Endothelial cell of umbilical vein (primary cell): ENCODE measurements around the gene ARFGAP3. TPM values are rescaled to one million over a fixed set of nuclear protein-coding genes. Genes with fewer than 3 reads are reported as not detected.

Experiments used
- BruUV-seq: library from RNA; stranded (reverse); fragments of 400-500 nt; replicated peaks from 2 replicates; lab custom pipeline; 2021; lab: Mats Ljungman, UMichigan
- CTCF ChIA-PET: fragments of 300-600, 350-600 bp; sonication (Branson Sonifier 250); formaldehyde crosslinking; loops from one replicate; lab custom pipeline; 2021; ENCODE audit warnings: antibody characterized with exemption, inconsistent platforms; lab: Charles Lee
- POLR2A ChIA-PET: fragments of 300-600, 350-600 bp; sonication (Branson Sonifier 250); formaldehyde crosslinking; loops from one replicate; lab custom pipeline; 2021; ENCODE audit warnings: antibody characterized with exemption, inconsistent platforms; lab: Charles Lee
- DNase-seq: peaks from one replicate; pipeline ENCODE4 v3.0.0-alpha.2; 2011; ENCODE audit warnings: low read depth, low spot score
- FAIRE-seq: peaks from 2 replicates; lab custom pipeline; 2011; peaks lifted over from hg19 to GRCh38; lab: Jason Lieb, UNC
- H2AFZ ChIP-seq: 2 replicates; pipeline ENCODE4 v1.6.0; 2012; ENCODE audit warnings: low read depth, low read length, control low read depth, inconsistent platforms
- H3K27ac ChIP-seq: 2 replicates; pipeline ENCODE4 v1.5.1; 2011; ENCODE audit warnings: low read depth, mild to moderate bottlenecking, control low read depth, low read length, moderate library complexity; ENCODE audit not compliant: insufficient read depth
- H3K27me3 ChIP-seq, 2 experiments: 2 replicates each; pipeline versions ENCODE4 v1.6.0 to v1.6.1; 2011; ENCODE audit warnings: low read length in 2 of 2, mixed read lengths in 1 of 2; ENCODE audit not compliant: control insufficient read depth in 2 of 2, insufficient read depth in 2 of 2
- H3K36me3 ChIP-seq, 2 experiments: 2 replicates in 1 of 2; 3 replicates in 1 of 2; pipeline ENCODE4 v1.5.1; 2011; ENCODE audit warnings: low read length in 2 of 2, mild to moderate bottlenecking in 1 of 2, moderate library complexity in 1 of 2; ENCODE audit not compliant: control insufficient read depth in 2 of 2, insufficient read depth in 2 of 2; ENCODE audit errors: extremely low read depth in 1 of 2
- H3K4me1 ChIP-seq: 3 replicates; pipeline ENCODE4 v1.5.1; 2011; ENCODE audit warnings: mild to moderate bottlenecking, low read length; ENCODE audit not compliant: control insufficient read depth, insufficient read depth; ENCODE audit errors: extremely low read depth
- H3K4me2 ChIP-seq: 2 replicates; pipeline ENCODE4 v1.6.1; 2011; ENCODE audit warnings: low read length, control low read depth, mixed read lengths; ENCODE audit not compliant: insufficient read depth
- H3K4me3 ChIP-seq, 3 experiments: fragments of 200-600 bp in 1 of 3; sonication (generic), shearing (Covaris generic) in 1 of 3; replicated peaks in 1 of 3; 2 replicates each; pipeline ENCODE4 v1.5.1; 2011 to 2016; ENCODE audit warnings: control low read depth in 3 of 3, low read length in 3 of 3, mild to moderate bottlenecking in 2 of 3, inconsistent platforms in 1 of 3, low read depth in 1 of 3, moderate library complexity in 1 of 3; ENCODE audit not compliant: insufficient read depth in 1 of 3
- H3K79me2 ChIP-seq: 2 replicates; pipeline ENCODE4 v1.6.0; 2012; ENCODE audit warnings: low read length, inconsistent platforms; ENCODE audit not compliant: control insufficient read depth, insufficient read depth
- H3K9ac ChIP-seq: replicated peaks from 2 replicates; pipeline ENCODE3; 2011; ENCODE audit warnings: low read length, control low read depth; ENCODE audit not compliant: insufficient read depth; ENCODE audit errors: extremely low read depth
- H3K9me1 ChIP-seq: replicated peaks from 3 replicates; pipeline ENCODE4 v1.6.0; 2011; ENCODE audit warnings: mild to moderate bottlenecking, low read length; ENCODE audit not compliant: control insufficient read depth, insufficient read depth; ENCODE audit errors: extremely low read depth
- H3K9me3 ChIP-seq: replicated peaks from 2 replicates; pipeline ENCODE4 v1.5.1; 2012; ENCODE audit warnings: low read length, inconsistent platforms; ENCODE audit not compliant: control insufficient read depth, insufficient read depth
- H4K20me1 ChIP-seq: replicated peaks from 2 replicates; pipeline ENCODE3; 2011; ENCODE audit warnings: mild to moderate bottlenecking, low read length; ENCODE audit not compliant: control insufficient read depth, insufficient read depth; ENCODE audit errors: extremely low read depth
- CTCF ChIP-seq, 2 donors: IDR thresholded peaks; 1 replicate in 1 of 2; 2 replicates in 1 of 2; pipeline ENCODE4 v1.5.1; 2011; ENCODE audit warnings: low read length in 2 of 2, mild to moderate bottlenecking in 2 of 2, moderate library complexity in 2 of 2, control low read depth in 1 of 2, inconsistent platforms in 1 of 2, low read depth in 1 of 2; ENCODE audit not compliant: insufficient read depth in 1 of 2; ENCODE audit errors: extremely low read depth in 1 of 2
- EZH2 ChIP-seq: IDR thresholded peaks from 2 replicates; pipeline ENCODE4 v1.6.1; 2012; ENCODE audit warnings: borderline replicate concordance, low read depth, mild to moderate bottlenecking, moderate library complexity, low read length, inconsistent platforms; ENCODE audit not compliant: severe bottlenecking
- FOS ChIP-seq: IDR thresholded peaks from 2 replicates; pipeline ENCODE4 v1.6.1; 2011; ENCODE audit warnings: mild to moderate bottlenecking, low read length, moderate library complexity, borderline replicate concordance; ENCODE audit not compliant: insufficient read depth
- GATA2 ChIP-seq: IDR thresholded peaks from 2 replicates; pipeline ENCODE4 v1.7.0; 2011; ENCODE audit warnings: low read depth, mild to moderate bottlenecking, moderate library complexity, mixed read lengths, low read length; ENCODE audit not compliant: insufficient read length, insufficient read depth
- JUN ChIP-seq: IDR thresholded peaks from 2 replicates; pipeline ENCODE4 v1.6.1; 2011; ENCODE audit warnings: borderline replicate concordance, low read depth; ENCODE audit not compliant: insufficient read length, insufficient read depth
- MAX ChIP-seq: IDR thresholded peaks from 2 replicates; pipeline ENCODE4 v1.6.1; 2011; ENCODE audit not compliant: insufficient read depth, insufficient read length
- MYC ChIP-seq: IDR thresholded peaks from one replicate; pipeline ENCODE4 v1.6.1; 2011; ENCODE audit warnings: mild to moderate bottlenecking, low read depth, low read length
- POLR2A ChIP-seq: IDR thresholded peaks from 2 replicates; pipeline ENCODE4 v1.6.1; 2012; ENCODE audit warnings: low read depth, mild to moderate bottlenecking, control low read depth, low read length
- POLR2AphosphoS5 ChIP-seq: IDR thresholded peaks from 2 replicates; pipeline ENCODE4 v1.6.1; 2012; ENCODE audit warnings: low read depth, mild to moderate bottlenecking, control low read depth, low read length, moderate library complexity; ENCODE audit not compliant: insufficient read depth
- dilution Hi-C: fragments of 300-500 bp; cut with MboI; formaldehyde crosslinking; loops from one replicate; pipeline ENCODE4 v1.15.0; 2019; ENCODE audit warnings: low sequenced_read_pairs; ENCODE audit not compliant: extremely low pct_ligation_motif_present
- intact Hi-C: fragments of 100-400 bp; cut with micrococcal nuclease; formaldehyde crosslinking; loops from one replicate; pipeline ENCODE4 v1.10.0; 2022
- polyA plus RNA-seq, 4 experiments: library from polyadenylated mRNA; depleted of rRNA in 3 of 4; stranded (reverse) in 3 of 4; unstranded in 1 of 4; fragments of >200 nt; gene quantifications; 2 replicates each; pipeline versions ENCODE4 v1.2.1 to v1.2.3, GENCODE V29; 2011 to 2012; ENCODE audit warnings: missing spikeins in 1 of 4
- total RNA-seq: library from RNA; stranded (reverse); gene quantifications from 2 replicates; pipeline ENCODE4 v1.2.3, GENCODE V29; 2021

Gene ARFGAP3
- total and polyA plus RNA-seq, 2 donors (not counting 3 experiments of a cell fraction or from before 2014, with no cell fraction given): 29.1 to 33.4 TPM

- dilution Hi-C loops (no loop called here), intact Hi-C loops (no loop called here)
- no peaks in the 10 kb centered on the region for H3K27me3 ChIP-seq
- H3K4me1 ChIP-seq: no peaks in the 10 kb centered on the region
- H3K79me2 ChIP-seq: no peaks in the 10 kb centered on the region
- no peak overlapping the region for H3K4me3 ChIP-seq
- no peak for TF ChIP-seq JUN
- no peak for TF ChIP-seq POLR2A
- no peak for TF ChIP-seq EZH2
- no peak for TF ChIP-seq MYC
- no peak for TF ChIP-seq MAX
- TF ChIP-seq GATA2: no peak
- no peak for TF ChIP-seq POLR2AphosphoS5
- no peak for TF ChIP-seq FOS
- TF ChIP-seq CTCF (IDR thresholded peaks at IDR 0.05; ENCODE audit: extremely low read depth in 1 of 2, insufficient read depth in 1 of 2, low read depth in 1 of 2, low read length in 2 of 2): no peak
- H3K36me3 ChIP-seq: peaks cover 3 to 26% of the 10 kb centered on the region in 2 experiments
- no peaks in the 10 kb centered on the region for H3K9me1 ChIP-seq
- DNase-seq: no peak
- no peak overlapping the region for H3K4me2 ChIP-seq
- H4K20me1 ChIP-seq: no peaks in the 10 kb centered on the region
- no peaks in the 10 kb centered on the region for H3K9me3 ChIP-seq
- BruUV-seq: no TSS peak
- CTCF ChIA-PET: interaction anchor here (2.4 kb wide), 1 partner anchor 8 kb away, joined by 12 read pairs; no protein-coding TSS in a partner anchor
- H3K9ac ChIP-seq: no peak overlapping the region
- H2AFZ ChIP-seq: no peak overlapping the region
- no peak for FAIRE-seq
- no peak overlapping the region for H3K27ac ChIP-seq
- POLR2A ChIA-PET: no interaction called here
These were observed 19.0 kb upstream of the ARFGAP3 start for GRCh38 chr22:42876041-42876440.
